Stimulated activated CD4-positive, alpha-beta T cell treated with anti-CD3 and anti-CD28 coated beads, Interleukin-2, amount 100 ng/mL, for 24 hours (primary cell): Measurements from ENCODE around the gene PAGE2.
"Not testable (repeated sequence)": the region's sequence is repeated elsewhere in the genome, so short reads cannot be mapped to it uniquely, and the experiment has no call there.

Experiments
- DNase-seq, 2 donors: peaks; one replicate each; pipeline ENCODE4 v3.0.0-alpha.2; 2020

PAGE2 gene

DNA sequence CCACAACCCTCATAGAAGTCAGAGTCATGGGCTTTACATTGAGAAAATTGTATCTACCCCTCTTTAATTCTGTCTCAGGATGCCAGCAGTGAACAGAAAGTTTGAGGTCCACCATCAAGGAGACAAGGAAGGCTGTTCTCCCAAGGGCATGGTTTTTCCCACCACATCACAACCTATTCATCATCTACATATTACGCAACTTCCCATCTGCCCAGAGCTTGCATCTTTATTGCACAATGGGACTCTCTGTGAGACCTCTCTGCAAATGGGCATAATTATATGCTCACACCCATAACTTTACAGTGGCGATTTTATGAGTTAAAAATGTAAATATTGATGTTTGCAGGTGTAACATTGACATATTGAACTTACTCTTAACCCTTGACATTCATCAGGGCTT is 38.9 kb downstream of the PAGE2 start:
- no peak for DNase-seq

- no peak for DNase-seq
Measured at GRCh38 chrX:55129361-55129760, 40.5 kb downstream of the PAGE2 start.

DNA sequence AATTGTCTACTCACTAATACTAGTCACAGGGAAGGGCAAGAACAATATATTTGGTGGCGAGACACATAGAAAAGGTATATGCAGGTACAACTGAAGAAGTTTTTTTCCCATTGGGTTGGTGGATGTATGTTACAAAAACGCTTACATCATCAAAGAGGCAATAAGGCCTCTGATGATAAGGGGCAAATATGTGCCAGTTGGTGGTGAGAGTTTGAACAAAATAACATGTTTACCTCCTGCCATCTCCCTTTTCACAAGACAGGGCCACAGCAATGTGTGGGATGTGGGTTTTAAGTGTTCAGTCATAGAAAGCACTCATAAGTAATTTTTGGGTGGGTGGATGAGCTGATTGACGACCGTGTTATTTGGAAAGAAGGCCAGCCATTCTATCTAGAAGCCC is 41.7 kb downstream of the PAGE2 start:
- no peak for DNase-seq

- no peak for DNase-seq
Measured at GRCh38 chrX:55132416-55132815, 43.6 kb downstream of the PAGE2 start.

DNA sequence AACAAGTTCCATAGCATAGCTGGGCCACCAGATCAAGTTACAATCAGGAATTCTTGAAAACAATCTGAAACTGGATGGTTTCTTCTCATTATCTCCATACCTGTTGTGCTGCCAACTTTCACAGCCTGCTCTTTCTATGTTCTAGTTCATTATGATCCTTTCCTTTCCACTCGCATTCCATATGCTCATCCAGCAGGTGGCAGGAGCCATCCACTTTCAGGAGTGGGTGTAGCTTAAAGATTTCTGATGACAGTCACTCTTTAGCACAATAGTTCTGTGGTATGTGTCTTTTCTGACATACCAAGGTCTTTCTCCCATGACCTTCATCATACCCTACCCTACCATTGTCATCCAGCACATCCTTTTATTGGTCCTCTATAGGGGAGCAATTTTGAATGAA is 46.4 kb downstream of the PAGE2 start:
- peak; percentile 21 to 24 for DNase-seq

DNA sequence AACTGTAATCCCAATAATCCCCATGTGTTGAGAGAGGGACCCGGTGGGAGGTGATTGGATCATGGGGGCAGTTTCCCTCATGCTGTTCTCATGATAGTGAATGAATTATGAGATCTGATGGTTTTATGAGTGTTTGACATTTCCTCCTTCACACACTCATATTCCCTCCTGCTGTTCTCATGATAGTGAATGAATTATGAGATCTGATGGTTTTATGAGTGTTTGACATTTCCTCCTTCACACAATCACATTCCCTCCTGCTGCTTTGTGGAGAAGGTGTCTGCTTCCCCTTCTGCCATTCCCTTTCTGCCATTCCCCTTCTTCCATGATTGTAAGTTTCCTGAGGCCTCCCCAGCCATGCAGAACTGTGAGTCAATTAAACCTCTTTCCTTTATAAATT is 52.0 kb downstream of the PAGE2 start:
- DNase-seq: not testable (repeated sequence)
